ENCODE results near the gene NPIPB9. TPM values are rescaled to one million over a fixed set of nuclear protein-coding genes. Genes with fewer than 3 reads are reported as not detected.
"Not testable (repeated sequence)": the region's sequence is repeated elsewhere in the genome, so short reads cannot be mapped to it uniquely, and the experiment has no call there.

NPIPB9 gene
- total RNA-seq, 2 experiments from 2014 or later: 0.52 to 0.58 TPM

DNA sequence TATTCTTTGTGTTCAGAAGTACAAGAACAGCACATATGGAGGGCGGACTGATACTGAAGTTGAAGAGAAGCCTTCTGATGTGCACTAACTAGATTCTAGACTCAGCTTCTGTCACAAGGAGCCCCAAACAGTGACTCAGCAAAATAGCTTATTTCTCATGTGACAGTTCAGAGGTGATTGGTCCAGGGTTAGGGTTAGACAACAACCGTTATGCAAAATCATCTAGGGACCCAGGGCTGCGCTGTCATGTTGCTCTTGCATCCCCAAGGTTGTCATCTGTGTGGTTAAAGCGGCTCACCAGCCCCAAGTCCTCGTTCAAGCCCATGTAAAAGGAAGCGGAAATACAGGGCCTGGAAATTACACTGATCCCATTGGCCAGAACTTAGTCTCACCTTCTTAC lies 30.1 kb downstream of the NPIPB9 start:
- H3K36me3 Mint-ChIP-seq; H3K27me3 Mint-ChIP-seq; H3K27ac Mint-ChIP-seq; H3K9me3 Mint-ChIP-seq; H3K4me1 Mint-ChIP-seq (ENCODE audit: low read depth); intact Hi-C loops (cut with micrococcal nuclease); DNase-seq; H3K4me3 Mint-ChIP-seq; CTCF ChIA-PET; POLR2A ChIA-PET: not testable (repeated sequence)

DNA sequence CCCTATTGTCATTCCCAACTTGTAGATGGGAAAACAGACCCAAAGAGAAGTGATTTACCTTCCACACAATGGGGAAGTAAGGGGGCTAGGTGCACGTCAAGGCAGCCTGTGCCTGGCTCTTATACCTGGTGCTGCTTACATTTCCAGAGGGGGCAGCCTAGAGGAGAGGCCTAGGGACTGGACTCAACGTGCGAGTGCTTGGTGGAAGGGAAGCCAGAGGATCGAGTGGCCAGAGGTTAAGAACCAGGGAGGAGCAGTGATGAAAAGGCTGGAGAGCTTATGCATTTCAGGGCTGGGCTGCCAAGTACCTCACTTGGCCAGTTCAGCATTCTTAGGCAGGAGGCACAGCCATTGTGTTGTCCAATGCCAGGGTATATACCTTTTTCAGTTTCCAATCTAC lies 30.8 kb downstream of the NPIPB9 start:
- H3K9me3 Mint-ChIP-seq; H3K4me3 Mint-ChIP-seq; H3K36me3 Mint-ChIP-seq; CTCF ChIA-PET; intact Hi-C loops (cut with micrococcal nuclease); H3K4me1 Mint-ChIP-seq (ENCODE audit: low read depth); POLR2A ChIA-PET; H3K27me3 Mint-ChIP-seq; H3K27ac Mint-ChIP-seq; DNase-seq: not testable (repeated sequence)

DNA sequence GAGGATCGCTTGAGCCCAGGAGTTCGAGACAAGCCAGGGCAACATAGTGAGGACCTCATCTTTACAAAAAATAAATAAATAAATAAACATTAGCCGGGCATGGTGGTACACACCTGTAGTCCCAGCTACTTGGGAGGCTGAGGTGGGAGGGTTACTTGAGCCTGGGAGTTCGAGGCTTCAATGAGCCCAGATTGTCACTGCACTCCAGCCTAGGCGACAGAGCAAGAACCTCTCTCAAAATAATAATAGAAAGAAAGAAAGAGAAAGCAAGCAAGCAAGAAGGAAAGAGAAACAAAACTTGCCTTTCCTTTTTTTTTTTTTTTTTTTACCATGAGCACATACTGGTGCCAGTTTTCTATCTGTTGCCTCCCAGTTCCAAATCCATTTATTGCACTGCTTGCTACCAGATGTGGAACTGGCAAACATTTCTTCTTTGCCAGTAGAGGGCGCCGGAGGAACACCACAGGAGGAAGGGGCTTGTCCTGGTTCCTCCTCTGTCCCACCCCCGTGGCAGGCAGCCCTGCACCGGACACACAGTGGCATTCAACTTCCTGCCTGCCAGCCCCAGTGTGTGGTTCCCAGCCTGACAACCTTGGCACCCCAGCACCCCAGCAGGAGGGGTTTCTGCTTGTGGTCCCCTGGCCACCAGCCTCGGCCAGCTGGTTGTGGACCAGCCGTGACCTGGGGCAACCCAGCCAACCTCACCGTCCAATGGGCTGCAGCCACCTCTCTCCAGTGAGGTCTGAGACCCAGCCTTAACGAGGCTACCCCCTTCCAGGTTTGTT lies 50.8 kb downstream of the NPIPB9 start:
- DNase-seq: peak; percentile 73
- H3K27ac Mint-ChIP-seq: peak overlapping the region; percentile 62
- intact Hi-C loops (cut with micrococcal nuclease); POLR2A ChIA-PET; H3K4me1 Mint-ChIP-seq (ENCODE audit: low read depth); CTCF ChIA-PET; H3K9me3 Mint-ChIP-seq; H3K36me3 Mint-ChIP-seq; H3K27me3 Mint-ChIP-seq: not testable (repeated sequence)
- peak overlapping the region; percentile 59 for H3K4me3 Mint-ChIP-seq

DNA sequence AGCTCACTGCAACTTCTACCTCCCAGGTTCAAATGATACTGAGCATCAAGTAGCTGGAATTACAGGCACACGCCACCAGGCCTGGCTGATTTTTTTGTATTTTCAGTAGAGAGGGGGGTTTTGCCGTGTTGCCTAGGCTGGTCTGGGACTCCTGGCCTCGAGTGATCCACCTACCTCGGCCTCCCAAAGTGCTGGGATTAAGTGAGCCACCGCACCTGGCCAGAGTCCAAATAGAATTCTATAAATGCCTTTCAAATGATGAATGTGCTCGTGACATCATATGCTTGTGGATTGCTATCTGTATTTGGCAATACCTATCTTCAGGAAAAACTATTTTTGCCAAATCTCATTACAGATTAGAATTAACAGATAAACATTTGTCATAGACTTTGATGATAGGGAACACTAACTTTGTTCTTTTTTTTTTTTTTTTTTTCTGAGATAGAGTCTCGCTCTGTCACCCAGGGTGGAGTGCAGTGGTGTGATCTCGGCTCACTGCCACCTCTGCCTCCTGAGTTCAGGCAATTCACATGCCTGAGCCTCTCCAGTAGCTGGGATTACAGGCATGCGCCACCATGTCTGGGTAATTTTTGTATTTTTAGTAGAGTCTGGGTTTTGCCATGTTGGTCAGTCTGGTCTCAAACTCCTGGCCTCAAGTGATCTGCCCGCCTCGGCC lies 56.0 kb downstream of the NPIPB9 start:
- intact Hi-C loops (cut with micrococcal nuclease); H3K27me3 Mint-ChIP-seq; H3K9me3 Mint-ChIP-seq; POLR2A ChIA-PET; H3K4me1 Mint-ChIP-seq (ENCODE audit: low read depth); H3K36me3 Mint-ChIP-seq; H3K4me3 Mint-ChIP-seq; CTCF ChIA-PET; H3K27ac Mint-ChIP-seq; DNase-seq: not testable (repeated sequence)

DNA sequence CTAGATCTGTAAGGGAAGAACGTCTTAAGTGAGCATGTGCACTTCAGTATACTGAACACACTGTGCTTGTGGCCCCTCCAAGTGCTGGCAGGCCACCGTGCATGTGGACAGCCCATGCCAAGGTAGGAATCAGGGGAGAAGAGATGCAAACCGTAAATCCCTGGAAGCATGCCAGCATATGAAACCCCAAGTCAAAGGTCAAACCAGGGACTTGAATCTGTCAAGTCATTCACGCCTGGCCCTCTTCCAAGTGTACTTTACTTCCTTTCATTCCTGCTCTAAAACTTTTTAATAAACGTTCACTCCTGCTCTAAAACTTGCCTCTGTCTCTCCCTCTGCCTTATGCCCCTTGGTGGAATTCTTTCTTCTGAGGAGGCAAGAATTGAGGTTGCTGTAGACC lies 68.4 kb downstream of the NPIPB9 start:
- H3K27ac Mint-ChIP-seq: no peak overlapping the region
- POLR2A ChIA-PET: no interaction called here
- H3K4me3 Mint-ChIP-seq: no peak overlapping the region
- peaks cover 22% of the 10 kb centered on the region for H3K36me3 Mint-ChIP-seq
- H3K4me1 Mint-ChIP-seq (ENCODE audit: low read depth): peaks cover 21% of the 10 kb centered on the region
- intact Hi-C loops (cut with micrococcal nuclease): loop anchor here (10.0 kb wide), 1 partner anchor 1005 kb away; the partner anchor contains the start of gene MVP
- no peaks in the 10 kb centered on the region for H3K9me3 Mint-ChIP-seq
- DNase-seq: no peak
- no peaks in the 10 kb centered on the region for H3K27me3 Mint-ChIP-seq
- CTCF ChIA-PET: no interaction called here

DNA sequence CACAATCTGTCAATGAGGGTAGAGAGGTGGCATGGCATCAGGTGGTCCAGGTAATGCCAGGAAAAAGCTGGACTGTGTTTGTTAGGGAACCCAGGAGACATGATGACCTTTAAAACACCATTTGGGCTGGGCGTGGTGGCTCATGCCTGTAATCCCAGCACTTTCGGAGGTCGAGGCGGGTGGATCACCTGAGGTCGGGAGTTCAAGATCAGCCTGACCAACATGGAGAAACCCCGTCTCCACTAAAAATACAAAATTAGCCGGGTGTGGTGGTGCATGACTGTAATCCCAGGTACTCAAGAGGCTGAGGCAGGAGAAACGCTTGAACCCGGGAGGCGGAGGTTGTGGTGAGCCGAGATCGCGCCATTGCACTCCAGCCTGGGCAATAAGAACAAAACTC lies 69.0 kb downstream of the NPIPB9 start:
- DNase-seq, H3K9me3 Mint-ChIP-seq, H3K4me3 Mint-ChIP-seq, H3K27me3 Mint-ChIP-seq, H3K27ac Mint-ChIP-seq: not testable (repeated sequence)
- peaks cover 27% of the 10 kb centered on the region for H3K36me3 Mint-ChIP-seq
- POLR2A ChIA-PET: interaction anchor here (3.6 kb wide), 1 partner anchor 25 kb away, joined by 37 read pairs; the partner anchor contains the start of gene TUFM
- intact Hi-C loops (cut with micrococcal nuclease): loop anchor here (10.0 kb wide), 1 partner anchor 1004 kb away; the partner anchor contains the start of gene MVP
- CTCF ChIA-PET: interaction anchor here (1.1 to 2.8 kb wide), 2 partner anchors 25 to 125 kb away, joined by 4 to 10 read pairs; partner anchors contain the start of gene TUFM
- H3K4me1 Mint-ChIP-seq (ENCODE audit: low read depth): peaks cover 26% of the 10 kb centered on the region

DNA sequence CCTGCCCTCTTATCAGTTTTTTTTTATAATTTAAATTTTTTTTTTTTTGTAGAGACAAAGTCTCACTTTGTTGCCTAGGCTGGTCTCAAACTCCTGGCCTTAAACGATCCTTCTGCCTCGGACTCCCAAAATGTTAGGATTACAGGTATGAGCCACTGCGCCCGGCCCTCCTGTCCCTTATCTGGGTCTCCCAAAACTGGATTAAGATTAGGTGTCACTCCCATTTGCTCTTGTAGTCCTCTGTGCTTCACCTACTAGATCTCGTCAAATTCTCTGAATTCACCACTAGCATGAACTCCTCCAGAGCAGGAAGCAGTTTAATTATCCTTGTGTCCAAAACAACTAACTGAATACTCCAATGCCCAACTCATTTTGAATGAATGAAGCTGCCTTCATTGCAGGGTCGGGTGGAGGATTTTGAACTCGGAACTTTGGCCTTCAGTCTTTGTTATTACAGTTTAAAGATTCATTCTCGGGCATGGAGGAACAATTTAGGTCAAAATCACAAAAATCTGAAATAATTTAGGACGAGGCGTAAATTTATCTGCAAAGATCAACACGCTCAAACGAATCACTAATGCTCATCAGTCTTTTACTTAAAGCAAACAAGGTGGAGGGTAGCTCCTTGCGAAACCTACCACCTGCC lies 70.4 kb downstream of the NPIPB9 start:
- Mint-ChIP-seq H3K4me1 (ENCODE audit: low read depth) (peaks cover 39% of the 10 kb centered on the region), H3K27me3 (no peaks in the 10 kb centered on the region), H3K36me3 (peaks cover 38% of the 10 kb centered on the region), H3K4me3 (peak overlapping the region; percentile 94), H3K9me3 (no peaks in the 10 kb centered on the region), H3K27ac (peak overlapping the region; percentile 91)
- POLR2A ChIA-PET: interaction anchor here (0.5 to 3.6 kb wide), 16 partner anchors 9 to 328 kb away, joined by 3 to 37 read pairs (median 4); partner anchors contain the start of genes ATP2A1, RABEP2, SH2B1 and TUFM
- CTCF ChIA-PET: interaction anchor here (1.0 to 2.8 kb wide), 2 partner anchors 24 to 123 kb away, joined by 4 to 10 read pairs; partner anchors contain the start of gene TUFM
- intact Hi-C loops (cut with micrococcal nuclease): loop anchor here (10.0 kb wide), 1 partner anchor 1003 kb away; the partner anchor contains the start of gene MVP
- DNase-seq: no peak

Small RNA genes lying within 50 kb of the gene (microRNA-seq; reads per million reads assigned to microRNA genes)
- gene MIR6862-2 (ENCODE audit: borderline microRNAs expressed, borderline number of aligned reads, borderline replicate concordance): not detected

Other genes starting within 250 kb of the NPIPB9 start
- gene IL27, start 245.0 kb upstream of the NPIPB9 start, total RNA-seq: not detected
- gene NUPR1, start 212.8 kb upstream of the NPIPB9 start, total RNA-seq: not detected
- gene SGF29, start 197.9 kb upstream of the NPIPB9 start, total RNA-seq: 10 to 100 TPM; 17.8 to 18.5 TPM
- gene SULT1A2, start 154.7 kb upstream of the NPIPB9 start, total RNA-seq: under 1 TPM in 1 of 2 experiments, not detected in 1; 0.24 TPM
- gene SULT1A1, start 141.7 kb upstream of the NPIPB9 start, total RNA-seq: 1 to 10 TPM; 8.7 to 9.0 TPM
- under 1 TPM in 1 of 2 experiments, not detected in 1; 0.27 TPM for gene NPIPB8, start 113.7 kb upstream of the NPIPB9 start, total RNA-seq
- 100 to 1,000 TPM; 795 to 817 TPM for gene EIF3C, start 40.3 kb upstream of the NPIPB9 start, total RNA-seq
- gene ATXN2L, start 71.2 kb downstream of the NPIPB9 start, total RNA-seq: 100 to 1,000 TPM; 260 to 277 TPM
- 100 to 1,000 TPM; 221 TPM for gene TUFM, start 94.6 kb downstream of the NPIPB9 start, total RNA-seq
- 10 to 100 TPM; 32.3 to 34.9 TPM for gene SH2B1, start 112.1 kb downstream of the NPIPB9 start, total RNA-seq
- 1 to 10 TPM; 3.3 to 3.8 TPM for gene ATP2A1, start 126.7 kb downstream of the NPIPB9 start, total RNA-seq
- gene RABEP2, start 173.5 kb downstream of the NPIPB9 start, total RNA-seq: 10 to 100 TPM; 11.3 to 12.0 TPM
- gene CD19, start 180.2 kb downstream of the NPIPB9 start, total RNA-seq: under 1 TPM in 1 of 2 experiments, not detected in 1; 0.29 TPM
- gene NFATC2IP, start 199.2 kb downstream of the NPIPB9 start, total RNA-seq: 10 to 100 TPM; 57.7 to 64.6 TPM
- 10 to 100 TPM; 11.3 to 12.0 TPM for gene SPNS1, start 223.0 kb downstream of the NPIPB9 start, total RNA-seq
- gene LAT, start 233.3 kb downstream of the NPIPB9 start, total RNA-seq: 100 to 1,000 TPM; 250 to 276 TPM

All from activated CD4-positive, alpha-beta memory T cell treated with anti-CD3 and anti-CD28 coated beads for 36 hours (primary cell).